ENCODE results near the gene WFDC2.

The WFDC2 gene

GRCh38 chr20:45469336-45470261, at the start of gene WFDC2:
WFDC2 (plus strand) TSS chr20:45469753; CDS start chr20:45469782, 29 bp downstream.
- H3K4me1 ChIP-seq (ENCODE audit: control insufficient read depth, insufficient read depth, low read length): peaks cover 5% of the 10 kb centered on the region
- H3K36me3 ChIP-seq (ENCODE audit: control insufficient read depth, insufficient read depth, low read length): no peaks in the 10 kb centered on the region
- H3K27me3 ChIP-seq (ENCODE audit: control insufficient read depth, insufficient read depth, low read length): no peaks in the 10 kb centered on the region
- DNase-seq (ENCODE audit: low read depth, low spot score): no peak
- WGBS (ENCODE audit: insufficient coverage, insufficient read length): no CpG with 5 or more reads among the region's 54 CpGs
- no peaks in the 10 kb centered on the region for H3K9me3 ChIP-seq (ENCODE audit: control insufficient read depth, insufficient read depth, low read length)
- H3K4me3 ChIP-seq (ENCODE audit: low read length): peak within 1 kb of the TSS; percentile 59
- H3K27ac ChIP-seq (ENCODE audit: low read length): no peak within 1 kb of the TSS

GRCh38 chr20:45420125-45420524, 49.4 kb upstream of the WFDC2 start:
- Histone ChIP-seq H3K4me3 (ENCODE audit: low read length) (no peak overlapping the region), H3K9me3 (ENCODE audit: control insufficient read depth, insufficient read depth, low read length) (no peaks in the 10 kb centered on the region), H3K36me3 (ENCODE audit: control insufficient read depth, insufficient read depth, low read length) (peaks cover 22% of the 10 kb centered on the region), H3K4me1 (ENCODE audit: control insufficient read depth, insufficient read depth, low read length) (no peaks in the 10 kb centered on the region), H3K27ac (ENCODE audit: low read length) (no peak overlapping the region), H3K27me3 (ENCODE audit: control insufficient read depth, insufficient read depth, low read length) (no peaks in the 10 kb centered on the region)
- DNase-seq (ENCODE audit: low read depth, low spot score): no peak
- no CpG with 5 or more reads among the region's 8 CpGs for WGBS (ENCODE audit: insufficient coverage, insufficient read length)

GRCh38 chr20:45423700-45424099, 45.9 kb upstream of the WFDC2 start:
- H3K27ac ChIP-seq (ENCODE audit: low read length): no peak overlapping the region
- no CpG with 5 or more reads among the region's 2 CpGs for WGBS (ENCODE audit: insufficient coverage, insufficient read length)
- no peak overlapping the region for H3K4me3 ChIP-seq (ENCODE audit: low read length)
- no peaks in the 10 kb centered on the region for H3K9me3 ChIP-seq (ENCODE audit: control insufficient read depth, insufficient read depth, low read length)
- no peaks in the 10 kb centered on the region for H3K4me1 ChIP-seq (ENCODE audit: control insufficient read depth, insufficient read depth, low read length)
- DNase-seq (ENCODE audit: low read depth, low spot score): no peak
- peaks cover 27% of the 10 kb centered on the region for H3K36me3 ChIP-seq (ENCODE audit: control insufficient read depth, insufficient read depth, low read length)
- H3K27me3 ChIP-seq (ENCODE audit: control insufficient read depth, insufficient read depth, low read length): no peaks in the 10 kb centered on the region

- no peaks in the 10 kb centered on the region for H3K4me1 ChIP-seq (ENCODE audit: control insufficient read depth, insufficient read depth, low read length)
- peaks cover 14% of the 10 kb centered on the region; the same call in 1 of the 2 replicates for H3K36me3 ChIP-seq (ENCODE audit: control insufficient read depth, insufficient read depth, low read length)
- WGBS (ENCODE audit: insufficient coverage, insufficient read length): no CpG with 5 or more reads among the region's 17 CpGs
These were observed 44.0 kb upstream of the WFDC2 start for GRCh38 chr20:45425561-45425960.

GRCh38 chr20:45426320-45427016, 43.1 kb upstream of the WFDC2 start:
- Histone ChIP-seq H3K4me1 (ENCODE audit: control insufficient read depth, insufficient read depth, low read length) (no peaks in the 10 kb centered on the region), H3K36me3 (ENCODE audit: control insufficient read depth, insufficient read depth, low read length) (peaks cover 10% of the 10 kb centered on the region; the same call in 1 of the 2 replicates), H3K27ac (ENCODE audit: low read length) (no peak overlapping the region), H3K9me3 (ENCODE audit: control insufficient read depth, insufficient read depth, low read length) (no peaks in the 10 kb centered on the region), H3K4me3 (ENCODE audit: low read length) (no peak overlapping the region), H3K27me3 (ENCODE audit: control insufficient read depth, insufficient read depth, low read length) (no peaks in the 10 kb centered on the region)
- no CpG with 5 or more reads among the region's 5 CpGs for WGBS (ENCODE audit: insufficient coverage, insufficient read length)
- DNase-seq (ENCODE audit: low read depth, low spot score): no peak

More at GRCh38 chr20:45425561-45425960, 44.0 kb upstream of the WFDC2 start:
- no peaks in the 10 kb centered on the region for H3K9me3 ChIP-seq (ENCODE audit: control insufficient read depth, insufficient read depth, low read length)
- no peak overlapping the region for H3K4me3 ChIP-seq (ENCODE audit: low read length)
- no peaks in the 10 kb centered on the region for H3K27me3 ChIP-seq (ENCODE audit: control insufficient read depth, insufficient read depth, low read length)
- H3K27ac ChIP-seq (ENCODE audit: low read length): no peak overlapping the region
- no peak for DNase-seq (ENCODE audit: low read depth, low spot score)

GRCh38 chr20:45427236-45428149, 42.1 kb upstream of the WFDC2 start:
- Histone ChIP-seq H3K27ac (ENCODE audit: low read length) (no peak overlapping the region), H3K9me3 (ENCODE audit: control insufficient read depth, insufficient read depth, low read length) (no peaks in the 10 kb centered on the region), H3K4me1 (ENCODE audit: control insufficient read depth, insufficient read depth, low read length) (no peaks in the 10 kb centered on the region), H3K36me3 (ENCODE audit: control insufficient read depth, insufficient read depth, low read length) (peaks cover 10% of the 10 kb centered on the region; the same call in 1 of the 2 replicates), H3K4me3 (ENCODE audit: low read length) (no peak overlapping the region), H3K27me3 (ENCODE audit: control insufficient read depth, insufficient read depth, low read length) (no peaks in the 10 kb centered on the region)
- no peak for DNase-seq (ENCODE audit: low read depth, low spot score)
- WGBS (ENCODE audit: insufficient coverage, insufficient read length): no CpG with 5 or more reads among the region's 14 CpGs

GRCh38 chr20:45429618-45430017, 39.9 kb upstream of the WFDC2 start:
- DNase-seq (ENCODE audit: low read depth, low spot score): no peak
- Histone ChIP-seq H3K36me3 (ENCODE audit: control insufficient read depth, insufficient read depth, low read length) (peaks cover 4% of the 10 kb centered on the region; the same call in 1 of the 2 replicates), H3K27ac (ENCODE audit: low read length) (no peak overlapping the region), H3K4me1 (ENCODE audit: control insufficient read depth, insufficient read depth, low read length) (no peaks in the 10 kb centered on the region), H3K4me3 (ENCODE audit: low read length) (no peak overlapping the region), H3K27me3 (ENCODE audit: control insufficient read depth, insufficient read depth, low read length) (no peaks in the 10 kb centered on the region), H3K9me3 (ENCODE audit: control insufficient read depth, insufficient read depth, low read length) (no peaks in the 10 kb centered on the region)
- WGBS (ENCODE audit: insufficient coverage, insufficient read length): no CpG with 5 or more reads among the region's 2 CpGs

- Histone ChIP-seq H3K9me3 (ENCODE audit: control insufficient read depth, insufficient read depth, low read length) (no peaks in the 10 kb centered on the region), H3K27ac (ENCODE audit: low read length) (no peak overlapping the region), H3K27me3 (ENCODE audit: control insufficient read depth, insufficient read depth, low read length) (no peaks in the 10 kb centered on the region), H3K4me3 (ENCODE audit: low read length) (no peak overlapping the region), H3K4me1 (ENCODE audit: control insufficient read depth, insufficient read depth, low read length) (no peaks in the 10 kb centered on the region), H3K36me3 (ENCODE audit: control insufficient read depth, insufficient read depth, low read length) (no peaks in the 10 kb centered on the region)
- no peak for DNase-seq (ENCODE audit: low read depth, low spot score)
- WGBS (ENCODE audit: insufficient coverage, insufficient read length): no CpG with 5 or more reads among the region's 5 CpGs
These were observed 37.3 kb upstream of the WFDC2 start for GRCh38 chr20:45432294-45432693.

- H3K27me3 ChIP-seq (ENCODE audit: control insufficient read depth, insufficient read depth, low read length): no peaks in the 10 kb centered on the region
- no peak overlapping the region for H3K4me3 ChIP-seq (ENCODE audit: low read length)
- no CpG with 5 or more reads among the region's 3 CpGs for WGBS (ENCODE audit: insufficient coverage, insufficient read length)
- H3K9me3 ChIP-seq (ENCODE audit: control insufficient read depth, insufficient read depth, low read length): no peaks in the 10 kb centered on the region
- H3K4me1 ChIP-seq (ENCODE audit: control insufficient read depth, insufficient read depth, low read length): no peaks in the 10 kb centered on the region
- DNase-seq (ENCODE audit: low read depth, low spot score): no peak
- H3K36me3 ChIP-seq (ENCODE audit: control insufficient read depth, insufficient read depth, low read length): no peaks in the 10 kb centered on the region
- no peak overlapping the region for H3K27ac ChIP-seq (ENCODE audit: low read length)
These were observed 36.2 kb upstream of the WFDC2 start for GRCh38 chr20:45433316-45433715.

GRCh38 chr20:45433976-45434375, 35.6 kb upstream of the WFDC2 start:
- Histone ChIP-seq H3K27ac (ENCODE audit: low read length) (no peak overlapping the region), H3K4me1 (ENCODE audit: control insufficient read depth, insufficient read depth, low read length) (no peaks in the 10 kb centered on the region), H3K9me3 (ENCODE audit: control insufficient read depth, insufficient read depth, low read length) (no peaks in the 10 kb centered on the region), H3K27me3 (ENCODE audit: control insufficient read depth, insufficient read depth, low read length) (no peaks in the 10 kb centered on the region), H3K36me3 (ENCODE audit: control insufficient read depth, insufficient read depth, low read length) (no peaks in the 10 kb centered on the region), H3K4me3 (ENCODE audit: low read length) (no peak overlapping the region)
- no peak for DNase-seq (ENCODE audit: low read depth, low spot score)
- WGBS (ENCODE audit: insufficient coverage, insufficient read length): no CpG with 5 or more reads among the region's 4 CpGs

Measured in iPS DF 6.9 (cell line).